GM12865 (cell line): ENCODE results near the gene CALM3.
"Not testable (repeated sequence)": the region's sequence is repeated elsewhere in the genome, so short reads cannot be mapped to it uniquely, and the experiment has no call there.

Experiments
- DNase-seq: peaks from one replicate; pipeline ENCODE4 v3.0.0; 2010; ENCODE audit warnings: low read depth
- H3K4me3 ChIP-seq: 2 replicates; pipeline ENCODE4 v1.5.1; 2011; ENCODE audit warnings: mild to moderate bottlenecking, low read depth, low read length, control low read depth
- CTCF ChIP-seq: IDR thresholded peaks from 2 replicates; pipeline ENCODE4 v1.5.1; 2011; ENCODE audit warnings: low read length, control low read depth, low read depth, inconsistent platforms; ENCODE audit not compliant: insufficient read depth; ENCODE audit errors: missing control alignments

The CALM3 gene

GRCh38 chr19:46626446-46626845, 25.3 kb downstream of the CALM3 start:
- H3K4me3 ChIP-seq: no peak overlapping the region
- no peak for DNase-seq
- no peak for TF ChIP-seq CTCF

DNA sequence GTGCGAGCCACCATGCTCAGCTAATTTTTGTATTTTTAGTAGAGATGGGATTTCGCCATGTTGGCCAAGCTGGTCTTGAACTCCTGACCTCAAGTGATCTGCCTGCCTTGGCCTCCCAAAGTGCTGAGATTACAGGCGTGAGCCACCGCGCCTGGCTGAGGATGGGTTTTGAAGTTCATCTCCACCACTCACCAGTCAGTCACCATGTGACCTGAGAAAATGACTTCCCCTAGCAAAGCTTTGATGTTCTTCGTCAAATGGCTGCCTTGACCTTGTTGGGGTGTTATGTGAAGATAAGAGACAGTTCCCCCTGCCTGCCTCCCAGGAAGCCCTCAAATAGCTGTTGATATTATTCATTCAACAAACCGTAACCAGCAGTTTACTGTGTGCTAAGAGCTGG, 27.8 kb downstream of the CALM3 start:
- not testable (repeated sequence) for H3K4me3 ChIP-seq, DNase-seq

DNA sequence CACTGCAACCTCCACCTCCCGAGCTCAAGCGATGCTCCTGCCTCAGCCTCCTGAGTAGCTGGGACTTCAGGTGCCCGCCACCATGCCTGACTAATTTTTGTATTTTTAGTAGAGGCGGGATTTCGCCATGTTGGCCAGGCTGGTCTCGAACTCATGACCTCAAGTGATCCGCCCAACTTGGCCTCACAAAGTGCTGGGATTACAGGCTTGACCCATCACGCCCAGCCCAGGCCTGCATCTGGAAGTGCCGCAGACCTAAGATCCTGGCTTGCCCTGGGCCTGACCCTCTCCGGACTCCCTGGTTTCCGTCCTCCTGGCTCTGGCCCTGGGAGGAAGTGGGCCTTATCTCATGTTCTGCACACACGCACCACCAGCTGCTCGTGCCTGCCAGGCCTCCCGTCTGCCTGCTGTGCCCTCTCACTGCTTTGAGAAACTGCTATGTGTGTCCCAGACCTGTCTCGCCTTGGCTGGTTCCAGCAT, 28.5 kb downstream of the CALM3 start:
- no peak for DNase-seq
- TF ChIP-seq CTCF: no peak
- H3K4me3 ChIP-seq: no peak overlapping the region

DNA sequence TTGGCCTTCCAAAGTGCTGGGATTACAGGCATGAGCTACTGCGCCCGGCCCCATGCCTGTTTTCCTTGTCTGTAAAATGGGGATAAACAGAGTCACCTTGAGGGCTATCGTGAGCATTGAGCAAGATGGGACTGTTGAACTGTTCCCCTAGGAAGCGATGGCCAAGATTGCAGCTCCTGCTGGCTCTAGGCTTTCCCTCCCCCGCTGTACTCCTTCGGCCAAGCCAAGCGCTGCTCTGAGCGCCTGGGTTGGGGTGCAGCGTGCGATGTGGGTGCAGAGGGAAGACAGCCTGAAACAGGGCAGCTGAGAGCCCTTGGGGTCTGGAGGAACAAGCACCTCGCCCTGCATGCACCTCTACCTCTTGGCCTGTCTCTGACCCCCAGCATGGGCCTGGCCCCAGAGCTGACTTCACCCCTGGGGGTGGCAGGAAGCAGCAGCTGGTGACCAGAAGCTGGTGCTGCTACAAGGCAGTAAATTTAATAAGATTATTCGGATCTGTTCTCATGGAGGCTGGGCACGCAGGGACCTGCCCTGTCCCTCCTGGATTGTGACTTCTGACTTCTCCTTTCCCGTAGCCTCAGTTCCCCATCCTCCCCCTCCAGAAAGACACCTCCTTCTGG, 29.6 kb downstream of the CALM3 start:
- H3K4me3 ChIP-seq: no peak overlapping the region
- no peak for TF ChIP-seq CTCF
- DNase-seq: no peak

GRCh38 chr19:46631481-46631880, 30.4 kb downstream of the CALM3 start:
- TF ChIP-seq CTCF: no peak
- no peak overlapping the region for H3K4me3 ChIP-seq
- no peak for DNase-seq

DNA sequence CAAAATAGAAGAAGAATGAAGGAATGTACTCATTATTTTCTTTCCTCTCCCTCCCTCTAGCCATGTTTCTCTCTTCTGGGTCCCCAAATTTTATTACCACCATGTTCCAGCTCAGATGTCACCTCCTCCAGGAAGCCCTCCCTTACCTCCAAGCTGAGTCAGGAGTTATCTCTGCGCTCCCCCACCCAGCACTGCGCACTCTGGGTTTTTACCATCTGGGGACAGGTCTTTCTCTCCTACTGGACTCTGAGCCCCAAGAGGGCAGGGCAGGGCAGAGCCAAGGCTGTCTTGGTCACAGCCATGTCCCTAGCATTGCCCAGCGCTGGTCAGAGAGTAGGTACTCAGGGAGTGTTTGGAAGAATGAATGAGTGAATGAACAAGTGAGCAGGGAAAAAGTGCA, 32.0 kb downstream of the CALM3 start:
- no peak for TF ChIP-seq CTCF
- no peak overlapping the region for H3K4me3 ChIP-seq
- no peak for DNase-seq

- peak overlapping the region; percentile 37 for H3K4me3 ChIP-seq
- no peak for TF ChIP-seq CTCF
- DNase-seq: peak; percentile 96
These were observed 33.0 kb downstream of the CALM3 start for GRCh38 chr19:46634045-46634655.
